CD4-positive, alpha-beta memory T cell (primary cell): ENCODE measurements around the gene BABAM2. TPM values are rescaled to one million over a fixed set of nuclear protein-coding genes. Genes with fewer than 3 reads are reported as not detected.
A peak's percentile ranks its signal among the peaks of the same experiment; 100 is the strongest.

Experiments used
- CTCF ChIA-PET: fragments of 350-600 bp; sonication (Branson Sonifier 250); formaldehyde crosslinking; loops from one replicate; lab custom pipeline; 2021; ENCODE audit warnings: inconsistent platforms; ENCODE audit not compliant: partially characterized antibody; lab: Charles Lee
- POLR2A ChIA-PET: fragments of 350-600 bp; sonication (Branson Sonifier 250); formaldehyde crosslinking; loops from one replicate; lab custom pipeline; 2021; ENCODE audit not compliant: partially characterized antibody; lab: Charles Lee
- DNase-seq, 5 donors: peaks; one replicate each; pipeline versions ENCODE4 v3.0.0 to v3.0.0-alpha.2; 2020 to 2022; ENCODE audit warnings: mixed read lengths in 1 of 5
- H3K27ac ChIP-seq: one replicate; pipeline ENCODE4 v1.7.0; 2013; ENCODE audit warnings: low read depth, low read length
- H3K27me3 ChIP-seq: 2 replicates; pipeline ENCODE4 v1.7.0; 2013; ENCODE audit warnings: mild to moderate bottlenecking, low read length, moderate library complexity; ENCODE audit not compliant: insufficient read depth
- H3K36me3 ChIP-seq: 2 replicates; pipeline ENCODE4 v1.7.0; 2013; ENCODE audit warnings: mild to moderate bottlenecking, low read length, moderate library complexity; ENCODE audit not compliant: insufficient read depth
- H3K4me1 ChIP-seq: 2 replicates; pipeline ENCODE4 v1.7.0; 2013; ENCODE audit warnings: mild to moderate bottlenecking, low read length, moderate library complexity; ENCODE audit not compliant: insufficient read depth
- H3K4me3 ChIP-seq, 2 donors: one replicate each; pipeline ENCODE4 v1.7.0; 2013; ENCODE audit warnings: low read length in 2 of 2, mild to moderate bottlenecking in 1 of 2
- H3K9me3 ChIP-seq, 2 donors: one replicate each; pipeline ENCODE4 v1.7.0; 2013; ENCODE audit warnings: low read length in 2 of 2, control low read depth in 1 of 2; ENCODE audit not compliant: control insufficient read depth in 1 of 2
- H3K27ac Mint-ChIP-seq, 7 donors: one replicate each; pipeline ENCODE4 v1.8.0; 2020 to 2021; ENCODE audit warnings: mixed read lengths in 7 of 7, mild to moderate bottlenecking in 6 of 7, inconsistent platforms in 3 of 7, moderate library complexity in 3 of 7
- H3K27me3 Mint-ChIP-seq, 2 donors: one replicate each; pipeline ENCODE4 v1.8.0; 2020 to 2021; ENCODE audit warnings: mixed read lengths in 2 of 2
- H3K36me3 Mint-ChIP-seq, 2 donors: one replicate each; pipeline ENCODE4 v1.8.0; 2020 to 2021; ENCODE audit warnings: mixed read lengths in 2 of 2, inconsistent platforms in 1 of 2, mild to moderate bottlenecking in 1 of 2
- H3K4me1 Mint-ChIP-seq, 4 donors: one replicate each; pipeline ENCODE4 v1.8.0; 2020 to 2021; ENCODE audit warnings: mixed read lengths in 4 of 4, mild to moderate bottlenecking in 1 of 4
- H3K4me3 Mint-ChIP-seq, 8 donors: one replicate each; pipeline ENCODE4 v1.8.0; 2020 to 2021; ENCODE audit warnings: mixed read lengths in 8 of 8, mild to moderate bottlenecking in 7 of 8, moderate library complexity in 6 of 8, inconsistent platforms in 3 of 8
- H3K9me3 Mint-ChIP-seq, 8 donors: one replicate each; pipeline ENCODE4 v1.8.0; 2020 to 2021; ENCODE audit warnings: mixed read lengths in 8 of 8, mild to moderate bottlenecking in 5 of 8, inconsistent platforms in 3 of 8, moderate library complexity in 1 of 8
- intact Hi-C: fragments of 100-400 bp; cut with micrococcal nuclease; formaldehyde crosslinking; loops from one replicate; pipeline ENCODE4 v1.15.1; 2023
- polyA plus RNA-seq, 2 donors: library from polyadenylated mRNA; unstranded; fragments of 300-500 nt; fragmentation: Illumina TruSeq; gene quantifications; one replicate each; pipeline ENCODE4 v1.2.3, GENCODE V29; 2021
- total RNA-seq, 2 experiments: library from RNA; stranded (reverse); gene quantifications; one replicate each; pipeline ENCODE4 v1.2.3, GENCODE V29; 2021

Gene BABAM2
- total and polyA plus RNA-seq, 4 experiments from 2014 or later, result 37.3 to 60.1 (median 48.2) TPM

DNA sequence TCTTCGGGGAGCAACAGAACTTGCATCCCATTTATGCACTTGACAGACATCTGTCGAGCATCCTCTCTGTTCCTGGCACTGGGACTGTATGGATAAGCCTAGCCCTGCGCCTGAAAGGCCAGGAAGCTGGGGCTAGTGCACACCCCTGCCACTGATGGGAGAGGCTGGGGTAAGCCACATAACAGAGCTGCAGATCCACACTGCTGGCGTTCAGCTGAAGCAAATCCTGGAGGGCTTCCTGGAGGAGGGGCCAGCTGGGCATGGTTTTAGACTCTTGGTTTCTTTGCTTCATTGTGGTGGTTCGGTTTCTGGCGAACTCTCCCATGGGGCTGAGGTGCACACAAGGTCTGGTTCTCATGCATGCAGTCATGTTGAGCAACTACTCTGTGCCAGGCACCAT lies 456.7 kb downstream of the BABAM2 start:
- Mint-ChIP-seq H3K27me3 (no peaks in the 10 kb centered on the region), H3K27ac (peak overlapping the region in 6 of 7 donors; percentile 77 to 95 (median 82)), H3K9me3 (no peaks in the 10 kb centered on the region), H3K36me3 (no peaks in the 10 kb centered on the region), H3K4me3 (peak overlapping the region in 6 of 8 donors; percentile 7 to 70 (median 62)), H3K4me1 (peaks cover 15 to 46% (median 24%) of the 10 kb centered on the region in 4 donors)
- H3K4me3 ChIP-seq, result no peak overlapping the region
- ChIA-PET CTCF (no interaction called here), POLR2A (interaction anchor here (0.6 to 1.7 kb wide), 2 partner anchors 44 to 45 kb away, joined by 3 to 6 read pairs; partner anchors contain the start of gene FOSL2)
- no peaks in the 10 kb centered on the region for H3K27me3 ChIP-seq
- no peak for DNase-seq
- H3K27ac ChIP-seq, result peak overlapping the region; percentile 0
- peaks cover 39% of the 10 kb centered on the region for H3K4me1 ChIP-seq
- no peaks in the 10 kb centered on the region for H3K36me3 ChIP-seq
- H3K9me3 ChIP-seq, result no peaks in the 10 kb centered on the region
- intact Hi-C loops, result no loop called here

DNA sequence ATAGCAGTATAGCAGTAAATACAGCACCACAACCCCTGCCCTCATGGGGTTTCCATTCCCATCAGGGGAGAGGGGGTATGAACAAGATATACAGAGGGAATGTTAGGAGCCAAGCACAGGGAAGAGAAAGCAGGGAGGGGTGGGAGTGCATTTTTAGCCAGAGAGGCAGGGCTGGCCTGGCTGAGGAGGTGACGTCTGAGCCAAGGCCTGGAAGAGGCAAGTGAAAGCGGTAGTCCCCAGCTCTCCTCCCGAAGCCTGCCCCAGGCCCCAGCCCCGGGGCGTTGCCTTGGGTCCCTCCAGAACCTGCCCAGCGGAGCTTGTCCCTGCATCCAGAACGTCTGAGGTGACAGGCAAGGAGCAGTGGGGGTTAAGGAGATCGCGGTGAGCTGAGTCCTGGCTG lies 457.1 kb downstream of the BABAM2 start:
- peak overlapping the region; percentile 38 for H3K27ac ChIP-seq
- H3K36me3 ChIP-seq, result no peaks in the 10 kb centered on the region
- no peaks in the 10 kb centered on the region for H3K27me3 Mint-ChIP-seq
- no peaks in the 10 kb centered on the region for H3K9me3 ChIP-seq
- H3K36me3 Mint-ChIP-seq, result no peaks in the 10 kb centered on the region
- peak overlapping the region in 6 of 8 donors; percentile 39 to 70 (median 62) for H3K4me3 Mint-ChIP-seq
- no peak for DNase-seq
- H3K27ac Mint-ChIP-seq, result peak overlapping the region in 6 of 7 donors; percentile 80 to 95 (median 85)
- intact Hi-C loops, result no loop called here
- peaks cover 15 to 46% (median 24%) of the 10 kb centered on the region in 4 donors for H3K4me1 Mint-ChIP-seq
- ChIA-PET POLR2A (interaction anchor here (0.6 to 2.2 kb wide), 6 partner anchors 14 to 474 kb away, joined by 3 to 6 read pairs (median 3); partner anchors contain the start of gene FOSL2), CTCF (no interaction called here)
- peaks cover 39% of the 10 kb centered on the region for H3K4me1 ChIP-seq
- no peaks in the 10 kb centered on the region for H3K9me3 Mint-ChIP-seq
- H3K27me3 ChIP-seq, result no peaks in the 10 kb centered on the region
- no peak overlapping the region for H3K4me3 ChIP-seq

DNA sequence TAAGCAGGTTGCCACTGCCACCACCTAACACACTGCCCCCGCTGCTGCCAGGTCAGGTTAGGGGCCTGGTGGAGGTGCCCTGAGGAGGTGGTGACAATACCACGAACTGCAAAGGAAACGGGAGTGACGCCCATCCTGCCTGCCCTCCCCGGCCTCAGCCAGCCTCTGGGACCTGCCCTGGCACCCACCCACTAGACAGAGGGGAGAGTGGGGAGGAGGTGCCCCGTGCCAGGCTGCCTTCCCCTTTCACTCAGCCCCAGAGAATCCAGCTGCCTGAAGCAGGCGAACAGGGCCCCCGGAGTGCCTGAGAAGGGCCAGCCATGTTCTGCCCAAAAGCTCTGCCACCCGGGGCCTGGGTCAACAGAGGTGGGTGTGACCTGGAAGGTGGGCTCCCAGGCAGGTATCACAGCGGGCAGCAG lies 457.6 kb downstream of the BABAM2 start:
- Histone ChIP-seq H3K4me1 (peaks cover 39% of the 10 kb centered on the region), H3K9me3 (no peaks in the 10 kb centered on the region), H3K27me3 (no peaks in the 10 kb centered on the region), H3K4me3 (peak overlapping the region; percentile 11 to 15), H3K27ac (peak overlapping the region; percentile 38), H3K36me3 (no peaks in the 10 kb centered on the region)
- Mint-ChIP-seq H3K9me3 (no peaks in the 10 kb centered on the region), H3K36me3 (no peaks in the 10 kb centered on the region), H3K27me3 (no peaks in the 10 kb centered on the region), H3K4me1 (peaks cover 15 to 46% (median 24%) of the 10 kb centered on the region in 4 donors), H3K27ac (peak overlapping the region; percentile 54 to 95 (median 86)), H3K4me3 (peak overlapping the region in 6 of 8 donors; percentile 45 to 70 (median 58))
- ChIA-PET CTCF (no interaction called here), POLR2A (interaction anchor here (0.6 to 2.2 kb wide), 5 partner anchors 11 to 474 kb away, joined by 3 to 5 read pairs (median 3); partner anchors contain the start of gene FOSL2)
- intact Hi-C loops, result no loop called here
- DNase-seq, result peak; percentile 67 to 77 (median 73)

DNA sequence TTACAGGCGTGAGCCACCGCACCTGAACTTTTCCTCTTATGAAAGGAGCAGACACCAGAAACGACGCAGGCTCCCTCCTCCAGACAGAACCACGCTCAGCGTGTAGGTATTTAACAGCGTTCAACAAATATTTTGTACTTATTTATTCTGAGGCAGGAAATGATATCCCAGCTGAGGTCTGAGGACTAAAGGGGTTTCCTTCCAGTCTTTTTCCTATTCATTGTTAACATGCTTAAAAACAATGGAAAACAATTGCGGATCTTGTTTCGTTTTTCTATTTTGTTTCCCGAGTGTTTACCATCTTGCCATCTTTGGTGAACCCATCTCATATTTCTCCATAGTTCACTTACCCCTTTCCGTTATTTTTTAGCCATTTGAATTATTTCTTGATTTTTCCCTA lies 458.4 kb downstream of the BABAM2 start:
- CTCF ChIA-PET, result no interaction called here
- Histone ChIP-seq H3K4me3 (no peak overlapping the region), H3K36me3 (no peaks in the 10 kb centered on the region), H3K9me3 (no peaks in the 10 kb centered on the region), H3K27ac (no peak overlapping the region), H3K27me3 (no peaks in the 10 kb centered on the region), H3K4me1 (peaks cover 39% of the 10 kb centered on the region)
- POLR2A ChIA-PET, result interaction anchor here (0.9 to 2.2 kb wide), 5 partner anchors 10 to 60 kb away, joined by 3 to 7 read pairs (median 3); partner anchors contain the start of gene FOSL2
- peak overlapping the region in 6 of 7 donors; percentile 52 to 95 (median 83) for H3K27ac Mint-ChIP-seq
- H3K4me3 Mint-ChIP-seq, result peak overlapping the region in 5 of 8 donors; percentile 13 to 70 (median 61)
- H3K9me3 Mint-ChIP-seq, result no peaks in the 10 kb centered on the region
- intact Hi-C loops, result no loop called here
- no peaks in the 10 kb centered on the region for H3K27me3 Mint-ChIP-seq
- no peaks in the 10 kb centered on the region for H3K36me3 Mint-ChIP-seq
- H3K4me1 Mint-ChIP-seq, result peaks cover 15 to 46% (median 24%) of the 10 kb centered on the region in 4 donors
- no peak for DNase-seq

DNA sequence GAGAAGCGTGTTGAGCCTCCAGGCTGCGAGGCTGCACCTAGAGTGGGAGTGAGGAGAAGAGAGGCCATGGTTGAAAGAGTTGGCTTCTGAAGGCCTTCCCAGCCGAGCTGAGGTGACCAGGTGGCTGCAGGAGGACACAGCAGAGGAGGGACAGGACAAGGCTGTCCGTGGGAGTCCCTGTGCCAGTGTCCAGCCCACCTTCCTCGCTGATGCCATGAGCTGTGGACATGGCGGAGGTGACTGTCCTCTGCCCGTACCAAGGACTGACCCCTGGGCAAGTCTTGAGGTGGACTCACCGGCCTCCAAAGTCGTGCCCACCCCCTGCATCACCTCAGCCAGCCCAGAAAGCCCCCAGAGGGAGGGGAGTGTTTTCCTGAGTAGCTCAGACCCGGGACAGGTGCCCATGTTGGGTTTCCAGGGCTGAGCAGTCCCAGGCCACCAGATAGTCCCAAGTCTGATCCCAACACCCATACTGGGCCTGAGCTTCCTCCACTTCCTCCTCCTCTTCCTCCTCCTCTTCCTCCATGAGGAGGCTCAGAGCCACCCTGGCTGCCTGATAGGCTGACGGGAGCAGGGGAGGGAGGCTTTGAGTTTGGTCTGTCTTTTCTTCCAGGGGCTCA lies 459.1 kb downstream of the BABAM2 start:
- Histone ChIP-seq H3K27ac (no peak overlapping the region), H3K4me3 (no peak overlapping the region), H3K36me3 (no peaks in the 10 kb centered on the region), H3K4me1 (peaks cover 39% of the 10 kb centered on the region), H3K9me3 (no peaks in the 10 kb centered on the region), H3K27me3 (no peaks in the 10 kb centered on the region)
- no peaks in the 10 kb centered on the region for H3K9me3 Mint-ChIP-seq
- intact Hi-C loops, result no loop called here
- peaks cover 15 to 46% (median 24%) of the 10 kb centered on the region in 4 donors for H3K4me1 Mint-ChIP-seq
- no peak for DNase-seq
- H3K27me3 Mint-ChIP-seq, result no peaks in the 10 kb centered on the region
- H3K36me3 Mint-ChIP-seq, result no peaks in the 10 kb centered on the region
- peak overlapping the region in 1 of 8 donors; percentile 70 for H3K4me3 Mint-ChIP-seq
- H3K27ac Mint-ChIP-seq, result peak overlapping the region in 5 of 7 donors; percentile 19 to 73 (median 50)
- CTCF ChIA-PET, result interaction anchor here (1.3 kb wide), 1 partner anchor 8 kb away, joined by 3 read pairs; no protein-coding TSS in a partner anchor
- POLR2A ChIA-PET, result interaction anchor here (0.6 to 2.2 kb wide), 3 partner anchors 16 to 52 kb away, joined by 3 to 7 read pairs (median 5); partner anchors contain the start of gene FOSL2

DNA sequence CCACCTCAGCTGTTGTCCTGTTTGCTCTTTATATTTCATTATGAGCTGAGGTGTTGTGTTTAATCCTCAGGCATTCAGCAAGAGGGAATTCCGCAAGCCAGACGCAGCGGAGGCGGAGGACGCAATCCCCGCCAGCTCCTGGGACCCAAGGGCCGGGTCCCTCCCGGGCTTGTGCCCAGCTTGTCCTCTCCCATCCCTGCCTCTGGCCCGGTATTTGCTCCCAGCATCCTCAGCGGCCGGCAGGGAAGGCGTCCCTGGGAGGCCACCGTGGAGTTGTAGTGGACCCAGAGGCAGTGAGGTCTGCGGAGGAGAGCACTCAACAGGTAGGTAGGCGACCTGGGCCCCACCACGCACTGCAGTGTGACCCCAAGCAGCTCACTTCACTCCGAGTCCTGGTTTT lies 459.7 kb downstream of the BABAM2 start:
- H3K9me3 ChIP-seq, result no peaks in the 10 kb centered on the region
- no peak overlapping the region for H3K4me3 ChIP-seq
- peaks cover 39% of the 10 kb centered on the region for H3K4me1 ChIP-seq
- Mint-ChIP-seq H3K27ac (no peak overlapping the region), H3K4me1 (peaks cover 15 to 46% (median 24%) of the 10 kb centered on the region in 4 donors), H3K4me3 (no peak overlapping the region), H3K9me3 (no peaks in the 10 kb centered on the region), H3K36me3 (no peaks in the 10 kb centered on the region), H3K27me3 (no peaks in the 10 kb centered on the region)
- no peak for DNase-seq
- CTCF ChIA-PET, result interaction anchor here (1.3 kb wide), 1 partner anchor 8 kb away, joined by 3 read pairs; no protein-coding TSS in a partner anchor
- intact Hi-C loops, result no loop called here
- no peaks in the 10 kb centered on the region for H3K36me3 ChIP-seq
- H3K27ac ChIP-seq, result no peak overlapping the region
- no peaks in the 10 kb centered on the region for H3K27me3 ChIP-seq
- POLR2A ChIA-PET, result interaction anchor here (0.9 to 1.6 kb wide), 2 partner anchors 15 to 31 kb away, joined by 3 to 7 read pairs; no protein-coding TSS in a partner anchor

DNA sequence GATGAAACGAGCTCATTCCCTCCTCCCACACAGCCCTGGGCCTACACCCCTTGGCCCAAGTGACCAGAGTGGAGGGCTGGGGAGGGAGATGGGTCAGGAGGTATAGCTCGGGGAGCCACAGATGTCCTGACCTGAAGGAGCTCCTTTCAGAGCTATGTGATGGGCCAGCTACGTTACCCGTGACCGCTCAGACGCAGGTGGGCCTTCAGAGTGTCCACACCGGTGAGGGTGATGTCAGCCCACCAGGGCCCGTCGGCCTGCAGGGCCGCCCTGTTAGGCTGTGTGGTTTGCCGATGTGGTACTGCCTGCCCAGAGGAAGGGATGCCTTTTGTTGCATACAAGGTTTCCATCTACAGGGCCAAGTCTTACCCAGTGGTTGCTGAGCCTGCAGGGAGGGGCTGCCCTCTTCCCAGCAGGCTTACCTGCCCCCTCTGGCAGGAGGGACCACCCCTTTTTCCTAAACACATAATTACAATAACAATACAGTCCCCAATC lies 460.3 kb downstream of the BABAM2 start:
- intact Hi-C loops, result no loop called here
- ChIA-PET CTCF (interaction anchor here (1.3 kb wide), 1 partner anchor 9 kb away, joined by 3 read pairs; no protein-coding TSS in a partner anchor), POLR2A (interaction anchor here (0.9 kb wide), 1 partner anchor 30 kb away, joined by 3 read pairs; no protein-coding TSS in a partner anchor)
- no peak for DNase-seq
- Mint-ChIP-seq H3K27me3 (no peaks in the 10 kb centered on the region), H3K27ac (peak overlapping the region in 2 of 7 donors; percentile 3 to 74), H3K9me3 (no peaks in the 10 kb centered on the region), H3K4me3 (no peak overlapping the region), H3K4me1 (peaks cover 15 to 43% (median 23%) of the 10 kb centered on the region in 4 donors), H3K36me3 (no peaks in the 10 kb centered on the region)
- H3K27ac ChIP-seq, result no peak overlapping the region
- H3K36me3 ChIP-seq, result no peaks in the 10 kb centered on the region
- no peak overlapping the region for H3K4me3 ChIP-seq
- peaks cover 42% of the 10 kb centered on the region for H3K4me1 ChIP-seq
- no peaks in the 10 kb centered on the region for H3K9me3 ChIP-seq
- H3K27me3 ChIP-seq, result no peaks in the 10 kb centered on the region
